SK-N-SH (cell line): ENCODE measurements around the gene GGT7.

ENCODE experiments used
- CHD2 ChIP-seq: fragments of 150-350 bp; IDR thresholded peaks from 2 replicates; pipeline ENCODE4 v1.6.1; 2018; ENCODE audit warnings: low read length; ENCODE audit not compliant: partially characterized antibody
- EZH2phosphoT487 ChIP-seq: fragments of 200-600 bp; sonication (generic); IDR thresholded peaks from 2 replicates; pipeline ENCODE4 v1.6.1; 2017; ENCODE audit warnings: low read depth, mixed run types, mild to moderate bottlenecking, antibody characterized with exemption, moderate library complexity, borderline replicate concordance
- FOXM1 ChIP-seq: IDR thresholded peaks from 2 replicates; pipeline ENCODE4 v1.4.0; 2012; ENCODE audit warnings: low read depth, mild to moderate bottlenecking
- GABPA ChIP-seq: IDR thresholded peaks from 2 replicates; pipeline ENCODE4 v1.4.0; 2012; ENCODE audit warnings: low read depth, mild to moderate bottlenecking
- SIN3A ChIP-seq: IDR thresholded peaks from 2 replicates; pipeline ENCODE4 v1.6.1; 2012; ENCODE audit warnings: low read depth, mild to moderate bottlenecking, low read length, moderate library complexity, borderline replicate concordance
- YY1 ChIP-seq: IDR thresholded peaks from 2 replicates; pipeline ENCODE4 v1.4.0; 2012; ENCODE audit warnings: low read depth, mild to moderate bottlenecking
- TF ChIP-seq, protein P1 (sequence below): fragments of 200-600 bp; sonication (generic); IDR thresholded peaks from 2 replicates; pipeline ENCODE4 v1.6.1; 2017; ENCODE audit warnings: antibody characterized with exemption, mild to moderate bottlenecking, moderate library complexity
- TF ChIP-seq, protein P2 (sequence below): IDR thresholded peaks from 2 replicates; pipeline ENCODE4 v1.4.0; 2012; ENCODE audit warnings: low read depth

DNA sequence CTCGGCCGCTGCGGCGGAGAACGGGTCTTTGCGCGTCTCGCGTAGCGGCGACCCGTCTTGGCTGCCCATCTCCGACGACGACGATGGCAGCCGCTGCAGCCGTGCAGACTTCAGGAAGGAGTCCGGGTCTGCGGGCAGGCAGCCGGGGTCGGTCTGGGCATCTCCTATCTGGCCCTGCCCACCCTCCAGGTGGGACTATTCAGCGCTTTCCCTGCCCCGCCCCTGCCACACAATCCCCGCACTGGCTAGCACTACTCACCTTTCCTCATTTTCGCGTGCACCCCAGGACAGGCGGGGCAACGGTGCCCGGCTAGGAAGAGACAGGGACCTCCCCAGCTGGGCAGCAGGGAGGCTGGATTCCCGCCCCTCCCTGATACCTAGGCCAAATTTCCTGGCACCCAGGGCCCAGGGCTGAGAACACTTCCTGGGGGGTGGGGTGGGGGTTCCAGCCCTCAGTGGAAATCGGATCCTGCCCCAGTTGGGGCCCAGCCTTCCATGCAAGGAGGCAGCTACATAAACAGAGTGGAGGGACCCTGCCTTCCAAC, 9.2 kb downstream of the GGT7 start:
- TF ChIP-seq, protein P1, sequence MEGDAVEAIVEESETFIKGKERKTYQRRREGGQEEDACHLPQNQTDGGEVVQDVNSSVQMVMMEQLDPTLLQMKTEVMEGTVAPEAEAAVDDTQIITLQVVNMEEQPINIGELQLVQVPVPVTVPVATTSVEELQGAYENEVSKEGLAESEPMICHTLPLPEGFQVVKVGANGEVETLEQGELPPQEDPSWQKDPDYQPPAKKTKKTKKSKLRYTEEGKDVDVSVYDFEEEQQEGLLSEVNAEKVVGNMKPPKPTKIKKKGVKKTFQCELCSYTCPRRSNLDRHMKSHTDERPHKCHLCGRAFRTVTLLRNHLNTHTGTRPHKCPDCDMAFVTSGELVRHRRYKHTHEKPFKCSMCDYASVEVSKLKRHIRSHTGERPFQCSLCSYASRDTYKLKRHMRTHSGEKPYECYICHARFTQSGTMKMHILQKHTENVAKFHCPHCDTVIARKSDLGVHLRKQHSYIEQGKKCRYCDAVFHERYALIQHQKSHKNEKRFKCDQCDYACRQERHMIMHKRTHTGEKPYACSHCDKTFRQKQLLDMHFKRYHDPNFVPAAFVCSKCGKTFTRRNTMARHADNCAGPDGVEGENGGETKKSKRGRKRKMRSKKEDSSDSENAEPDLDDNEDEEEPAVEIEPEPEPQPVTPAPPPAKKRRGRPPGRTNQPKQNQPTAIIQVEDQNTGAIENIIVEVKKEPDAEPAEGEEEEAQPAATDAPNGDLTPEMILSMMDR, result no peak
- TF ChIP-seq SIN3A, result no peak
- TF ChIP-seq, protein P2, sequence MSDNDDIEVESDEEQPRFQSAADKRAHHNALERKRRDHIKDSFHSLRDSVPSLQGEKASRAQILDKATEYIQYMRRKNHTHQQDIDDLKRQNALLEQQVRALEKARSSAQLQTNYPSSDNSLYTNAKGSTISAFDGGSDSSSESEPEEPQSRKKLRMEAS, result no peak
- TF ChIP-seq EZH2phosphoT487, result no peak
- no peak for TF ChIP-seq FOXM1
- no peak for TF ChIP-seq YY1
- no peak for TF ChIP-seq GABPA
- no peak for TF ChIP-seq CHD2
